Measurements from ENCODE around the gene ERC2. TPM values are rescaled to one million over a fixed set of nuclear protein-coding genes. Genes with fewer than 3 reads are reported as not detected.

The ERC2 gene
- total and polyA plus RNA-seq, 2 of the 13 experiments (the other 11 are each of a cell fraction or from before 2014, with no cell fraction given): 0.16 to 0.22 TPM

DNA sequence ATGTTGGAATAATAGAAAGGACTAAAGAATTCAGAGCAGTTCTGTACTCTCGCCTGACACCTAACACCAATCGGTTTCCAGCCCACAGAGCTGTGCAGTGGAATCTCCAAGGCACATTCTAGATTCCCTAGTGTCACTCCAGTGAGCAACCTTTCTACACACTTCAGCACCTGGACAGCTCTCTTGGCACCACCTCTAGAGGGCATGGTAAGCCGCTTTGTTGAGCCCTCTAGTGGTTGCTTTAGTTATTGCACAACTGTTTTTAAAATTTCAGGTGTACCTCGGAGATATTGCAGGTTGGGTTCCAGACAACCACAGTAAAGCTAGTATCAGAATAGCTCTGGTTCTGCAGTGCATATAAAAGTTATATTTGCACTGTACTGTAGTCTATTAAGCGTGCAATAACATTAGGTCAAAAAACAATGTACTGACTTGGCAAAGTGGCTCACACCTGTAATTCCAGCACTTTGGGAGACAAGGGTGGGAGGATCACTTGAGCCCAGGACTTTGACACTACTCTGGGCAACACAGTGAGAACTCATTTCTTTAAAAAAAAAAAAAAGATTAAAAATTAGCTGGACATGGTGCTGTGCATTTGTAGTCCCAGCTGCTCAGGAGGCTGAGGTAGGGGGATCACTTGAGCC, 26.5 kb upstream of the ERC2 start (continued):
- TF ChIP-seq, protein P1, sequence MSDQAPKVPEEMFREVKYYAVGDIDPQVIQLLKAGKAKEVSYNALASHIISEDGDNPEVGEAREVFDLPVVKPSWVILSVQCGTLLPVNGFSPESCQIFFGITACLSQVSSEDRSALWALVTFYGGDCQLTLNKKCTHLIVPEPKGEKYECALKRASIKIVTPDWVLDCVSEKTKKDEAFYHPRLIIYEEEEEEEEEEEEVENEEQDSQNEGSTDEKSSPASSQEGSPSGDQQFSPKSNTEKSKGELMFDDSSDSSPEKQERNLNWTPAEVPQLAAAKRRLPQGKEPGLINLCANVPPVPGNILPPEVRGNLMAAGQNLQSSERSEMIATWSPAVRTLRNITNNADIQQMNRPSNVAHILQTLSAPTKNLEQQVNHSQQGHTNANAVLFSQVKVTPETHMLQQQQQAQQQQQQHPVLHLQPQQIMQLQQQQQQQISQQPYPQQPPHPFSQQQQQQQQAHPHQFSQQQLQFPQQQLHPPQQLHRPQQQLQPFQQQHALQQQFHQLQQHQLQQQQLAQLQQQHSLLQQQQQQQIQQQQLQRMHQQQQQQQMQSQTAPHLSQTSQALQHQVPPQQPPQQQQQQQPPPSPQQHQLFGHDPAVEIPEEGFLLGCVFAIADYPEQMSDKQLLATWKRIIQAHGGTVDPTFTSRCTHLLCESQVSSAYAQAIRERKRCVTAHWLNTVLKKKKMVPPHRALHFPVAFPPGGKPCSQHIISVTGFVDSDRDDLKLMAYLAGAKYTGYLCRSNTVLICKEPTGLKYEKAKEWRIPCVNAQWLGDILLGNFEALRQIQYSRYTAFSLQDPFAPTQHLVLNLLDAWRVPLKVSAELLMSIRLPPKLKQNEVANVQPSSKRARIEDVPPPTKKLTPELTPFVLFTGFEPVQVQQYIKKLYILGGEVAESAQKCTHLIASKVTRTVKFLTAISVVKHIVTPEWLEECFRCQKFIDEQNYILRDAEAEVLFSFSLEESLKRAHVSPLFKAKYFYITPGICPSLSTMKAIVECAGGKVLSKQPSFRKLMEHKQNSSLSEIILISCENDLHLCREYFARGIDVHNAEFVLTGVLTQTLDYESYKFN (CRISPR knock-in tag; conservative IDR thresholded peaks at IDR 0.05): no peak
- peak; percentile 89; the same call in 1 of the 2 replicates for TF ChIP-seq ZNF558 (CRISPR knock-in tag; IDR thresholded peaks at IDR 0.05; ENCODE audit: borderline replicate concordance)
- no peak for TF ChIP-seq HNRNPLL (IDR thresholded peaks at IDR 0.05; ENCODE audit: low read depth, low read length, poor library complexity, severe bottlenecking)
- TF ChIP-seq HCFC1 (IDR thresholded peaks at IDR 0.05; ENCODE audit: low read depth, low read length): peak; percentile 46; the same call in 1 of the 2 replicates
- TF ChIP-seq GTF2F1 (IDR thresholded peaks at IDR 0.05; ENCODE audit: low read length): no peak
- TF ChIP-seq, protein P2, sequence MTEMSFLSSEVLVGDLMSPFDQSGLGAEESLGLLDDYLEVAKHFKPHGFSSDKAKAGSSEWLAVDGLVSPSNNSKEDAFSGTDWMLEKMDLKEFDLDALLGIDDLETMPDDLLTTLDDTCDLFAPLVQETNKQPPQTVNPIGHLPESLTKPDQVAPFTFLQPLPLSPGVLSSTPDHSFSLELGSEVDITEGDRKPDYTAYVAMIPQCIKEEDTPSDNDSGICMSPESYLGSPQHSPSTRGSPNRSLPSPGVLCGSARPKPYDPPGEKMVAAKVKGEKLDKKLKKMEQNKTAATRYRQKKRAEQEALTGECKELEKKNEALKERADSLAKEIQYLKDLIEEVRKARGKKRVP (CRISPR knock-in tag; IDR thresholded peaks at IDR 0.05): peak; percentile 26 to 76; a peak in 2 of 4 replicates
- TF ChIP-seq NRL (CRISPR knock-in tag; IDR thresholded peaks at IDR 0.05; ENCODE audit: borderline replicate concordance): no peak
- TF ChIP-seq ZNF253 (CRISPR knock-in tag; IDR thresholded peaks at IDR 0.05; ENCODE audit: borderline replicate concordance): no peak
- peak; percentile 74; the same call in 1 of the 2 replicates for TF ChIP-seq ZNF841 (CRISPR knock-in tag; IDR thresholded peaks at IDR 0.05; ENCODE audit: borderline replicate concordance)
- TF ChIP-seq ZFP36 (IDR thresholded peaks at IDR 0.05; ENCODE audit: borderline replicate concordance, low read depth, low read length, partially characterized antibody): no peak
- TF ChIP-seq HOXA5 (CRISPR knock-in tag; IDR thresholded peaks at IDR 0.05): peak; percentile 93
- TF ChIP-seq NFATC3 (CRISPR knock-in tag; IDR thresholded peaks at IDR 0.05): no peak
- TF ChIP-seq ZNF317 (CRISPR knock-in tag; IDR thresholded peaks at IDR 0.05): peak; percentile 81
- no peak for TF ChIP-seq MAZ (IDR thresholded peaks at IDR 0.05; ENCODE audit: borderline replicate concordance, low read depth, low read length)
- 0 out of 2 replicates have a peak, but pooled peaks have one; percentile 27 for TF ChIP-seq MAZ (CRISPR knock-in tag; IDR thresholded peaks at IDR 0.05; ENCODE audit: low read depth)
- TF ChIP-seq ZFP62 (CRISPR knock-in tag; IDR thresholded peaks at IDR 0.05): no peak
- no peak for TF ChIP-seq ZSCAN31 (CRISPR knock-in tag; IDR thresholded peaks at IDR 0.05; ENCODE audit: low read depth)
- TF ChIP-seq TOPORS (CRISPR knock-in tag; IDR thresholded peaks at IDR 0.05): peak; percentile 73; the same call in 1 of the 2 replicates
- TF ChIP-seq ZFP36L1 (CRISPR knock-in tag; IDR thresholded peaks at IDR 0.05): 0 out of 2 replicates have a peak, but pooled peaks have one; percentile 63
- TF ChIP-seq, protein P3, sequence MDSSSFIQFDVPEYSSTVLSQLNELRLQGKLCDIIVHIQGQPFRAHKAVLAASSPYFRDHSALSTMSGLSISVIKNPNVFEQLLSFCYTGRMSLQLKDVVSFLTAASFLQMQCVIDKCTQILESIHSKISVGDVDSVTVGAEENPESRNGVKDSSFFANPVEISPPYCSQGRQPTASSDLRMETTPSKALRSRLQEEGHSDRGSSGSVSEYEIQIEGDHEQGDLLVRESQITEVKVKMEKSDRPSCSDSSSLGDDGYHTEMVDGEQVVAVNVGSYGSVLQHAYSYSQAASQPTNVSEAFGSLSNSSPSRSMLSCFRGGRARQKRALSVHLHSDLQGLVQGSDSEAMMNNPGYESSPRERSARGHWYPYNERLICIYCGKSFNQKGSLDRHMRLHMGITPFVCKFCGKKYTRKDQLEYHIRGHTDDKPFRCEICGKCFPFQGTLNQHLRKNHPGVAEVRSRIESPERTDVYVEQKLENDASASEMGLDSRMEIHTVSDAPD (CRISPR knock-in tag; IDR thresholded peaks at IDR 0.05): peak; percentile 72
- peak; percentile 78 for TF ChIP-seq RARA (CRISPR knock-in tag; IDR thresholded peaks at IDR 0.05)
- peak; percentile 28; the same call in 1 of the 2 replicates for TF ChIP-seq ZNF326 (CRISPR knock-in tag; IDR thresholded peaks at IDR 0.05; ENCODE audit: borderline replicate concordance)
- no peak; the same call in 1 of the 2 replicates for TF ChIP-seq ZNF274 (CRISPR knock-in tag; IDR thresholded peaks at IDR 0.05)
- TF ChIP-seq SRSF9 (IDR thresholded peaks at IDR 0.05; ENCODE audit: borderline replicate concordance, insufficient read depth, low read depth, low read length, poor library complexity, severe bottlenecking): no peak
